NCI-H2107 treated with DMSO at 0.1 percent for 48 hours (cell line): ENCODE data around the gene MEGF6.

Experiments
- DNase-seq: peaks from one replicate; lab custom pipeline; 2025; ENCODE audit not compliant: unreplicated experiment; lab: John Stamatoyannopoulos, UW

MEGF6 gene

DNA sequence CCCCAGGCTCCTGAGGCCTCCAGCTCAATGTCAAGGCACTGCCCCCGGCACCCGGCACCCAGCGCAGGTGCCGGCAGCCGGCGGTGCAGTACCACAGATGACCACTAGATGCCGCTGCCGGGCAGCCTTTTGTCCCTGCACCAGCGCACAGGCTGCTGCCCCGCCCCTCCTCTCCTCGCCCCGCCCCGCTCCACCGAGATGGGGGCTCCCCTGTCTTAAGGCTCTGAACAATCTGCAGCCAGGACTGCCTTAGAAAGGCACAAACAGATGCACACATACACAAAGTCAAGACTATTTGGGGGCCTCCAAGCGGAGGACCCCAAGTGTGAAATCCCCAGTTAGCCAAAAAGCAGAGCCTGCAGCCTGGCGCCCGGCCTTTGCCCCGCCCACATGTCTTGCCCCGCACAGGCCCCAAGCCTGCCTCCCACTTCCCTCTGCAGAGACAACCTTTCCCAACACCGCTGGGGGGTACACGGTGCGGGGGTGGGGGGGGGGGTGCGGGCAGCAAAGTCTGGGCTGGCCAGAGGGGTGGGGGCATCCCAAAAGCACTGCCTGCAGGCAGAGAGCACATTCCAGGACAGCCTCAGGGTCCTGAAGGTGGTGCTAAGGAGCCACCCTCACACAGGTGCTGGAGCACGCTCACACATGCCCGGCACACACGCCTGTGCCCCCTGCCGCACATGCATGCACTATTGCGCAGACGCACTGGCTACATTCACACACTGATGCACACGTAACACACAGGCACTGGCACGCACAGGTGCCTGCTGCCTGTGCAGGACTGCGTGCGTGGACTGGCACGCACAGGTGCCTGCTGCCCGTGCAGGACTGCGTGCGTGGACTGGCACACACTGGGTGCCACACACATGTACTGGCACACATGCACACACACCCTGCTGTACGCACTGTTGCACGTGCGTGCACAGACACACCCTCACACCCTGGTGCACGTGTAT is 119.7 kb downstream of the MEGF6 start:
- DNase-seq = no peak

DNA sequence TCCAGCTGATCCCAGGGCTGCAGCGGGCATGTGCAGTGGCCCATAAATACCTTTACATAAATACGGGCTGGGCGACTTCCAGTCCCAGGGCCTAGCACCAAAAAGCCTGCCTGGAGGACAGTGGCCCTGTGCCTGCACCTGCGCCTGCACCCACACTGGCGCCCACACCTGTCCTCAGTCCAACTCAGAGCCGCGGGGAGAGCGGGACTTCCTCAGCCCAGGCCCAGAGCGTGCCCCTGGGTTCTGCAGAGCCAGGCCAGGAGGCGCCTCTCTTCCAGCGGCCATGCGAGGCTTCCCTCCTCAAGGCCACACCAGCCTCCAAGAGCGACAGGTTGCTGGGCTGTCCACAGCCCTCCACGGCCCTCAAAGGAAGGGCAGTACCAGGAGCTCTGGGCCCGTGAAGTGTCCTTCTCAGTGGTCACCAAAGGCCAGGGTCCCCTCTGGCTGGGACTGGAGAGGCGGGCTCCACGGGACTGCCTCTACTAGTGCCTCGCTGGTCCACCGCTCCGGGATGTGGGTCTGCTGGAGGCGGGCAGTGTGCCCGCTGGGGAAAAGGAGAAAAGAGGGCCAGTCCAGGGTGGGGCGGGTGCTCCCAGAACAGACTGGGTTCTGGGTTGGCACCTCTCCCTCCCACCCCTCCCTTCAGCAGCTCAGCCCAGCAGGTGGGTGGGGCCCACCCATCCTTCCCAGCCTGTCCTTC is 121.1 kb downstream of the MEGF6 start:
- DNase-seq = no peak

DNA sequence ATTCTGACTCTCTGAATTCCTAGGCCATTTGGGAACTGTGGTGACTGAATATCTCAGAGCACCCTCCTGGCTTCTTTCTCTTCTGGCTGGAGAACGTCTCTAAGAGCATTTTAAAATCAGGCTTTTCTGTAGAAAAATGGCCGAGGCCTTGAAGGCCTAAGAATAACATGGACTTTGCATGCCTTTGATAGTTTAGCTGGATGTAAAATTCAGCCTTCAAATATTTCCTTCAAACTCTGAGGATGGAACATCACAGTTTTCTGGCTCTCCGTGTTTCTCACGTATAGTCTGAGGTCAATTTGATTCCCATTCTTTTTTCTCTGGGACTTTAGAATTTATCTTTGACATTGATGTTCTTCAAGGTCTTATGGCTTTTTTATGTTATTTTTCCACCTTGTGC is 122.9 kb downstream of the MEGF6 start:
- DNase-seq = no peak

DNA sequence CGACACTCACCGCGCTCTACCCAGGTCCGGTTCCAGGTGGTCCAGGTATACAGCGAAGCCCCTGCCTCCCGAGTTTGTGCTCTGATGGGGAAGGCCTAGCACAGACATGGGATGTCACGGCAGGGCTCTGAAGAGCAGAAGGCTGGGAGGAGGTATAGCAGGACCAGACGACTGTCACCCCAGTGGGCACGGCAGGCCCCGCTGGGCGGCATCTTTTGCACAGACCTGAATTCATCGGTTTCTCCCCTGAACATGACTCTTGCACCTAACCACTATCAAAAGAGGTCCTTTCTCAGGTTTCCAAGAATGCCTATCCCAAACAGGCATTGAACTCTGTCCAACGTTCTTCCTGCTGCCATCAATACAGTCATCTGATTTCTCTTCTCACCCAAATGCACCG is 126.3 kb downstream of the MEGF6 start:
- DNase-seq = no peak

DNA sequence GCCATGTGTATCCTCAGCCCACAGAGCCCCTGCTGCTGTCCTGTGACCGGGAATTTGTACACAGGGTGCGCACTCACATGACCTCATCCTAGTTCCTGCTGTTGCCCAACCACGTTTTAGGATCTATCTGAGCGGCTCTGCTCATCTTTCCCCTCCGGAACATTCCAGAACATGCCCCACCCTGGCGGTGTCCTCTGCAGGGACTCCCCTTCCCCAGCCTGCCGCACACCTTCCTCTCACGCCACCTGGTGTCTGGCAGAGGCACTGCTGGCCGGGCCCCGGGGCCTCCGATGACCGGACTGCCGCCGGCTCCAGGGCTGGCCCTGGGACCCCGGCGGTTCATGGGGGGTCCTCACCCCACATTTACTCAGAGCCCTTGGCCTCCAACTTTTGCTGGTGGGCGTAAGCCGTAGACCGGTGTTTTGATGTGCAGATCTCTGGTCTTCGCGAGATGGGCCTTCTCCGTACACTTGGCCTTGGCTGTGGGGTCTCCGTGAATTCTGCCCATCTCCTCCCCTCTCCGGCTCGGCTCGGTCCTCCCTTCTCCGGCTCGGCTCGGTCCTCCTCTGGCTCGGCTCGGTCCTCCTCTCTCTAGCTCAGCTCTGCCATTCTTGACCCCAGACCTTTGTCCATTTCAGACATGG is 127.4 kb downstream of the MEGF6 start:
- no peak for DNase-seq

DNA sequence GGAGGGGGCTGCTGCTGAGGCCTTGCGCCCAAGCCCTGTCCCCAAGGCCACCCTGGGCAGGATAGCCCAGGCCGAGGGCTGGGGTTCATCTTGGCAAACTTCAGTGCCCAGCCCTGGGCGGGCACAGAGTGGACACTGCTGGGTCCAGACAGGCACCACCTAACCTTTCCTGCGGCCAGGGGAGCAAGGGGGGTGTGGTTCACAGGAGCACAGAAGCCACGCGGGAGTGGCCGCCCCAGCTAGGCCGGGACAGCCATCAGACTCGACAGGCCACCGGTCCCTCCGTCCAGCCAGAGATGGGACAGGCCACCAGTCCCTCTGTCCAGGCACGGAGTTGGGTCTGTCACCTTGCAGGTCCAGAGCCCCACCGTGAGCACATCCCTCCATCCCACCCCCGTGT is 127.9 kb downstream of the MEGF6 start:
- no peak for DNase-seq

DNA sequence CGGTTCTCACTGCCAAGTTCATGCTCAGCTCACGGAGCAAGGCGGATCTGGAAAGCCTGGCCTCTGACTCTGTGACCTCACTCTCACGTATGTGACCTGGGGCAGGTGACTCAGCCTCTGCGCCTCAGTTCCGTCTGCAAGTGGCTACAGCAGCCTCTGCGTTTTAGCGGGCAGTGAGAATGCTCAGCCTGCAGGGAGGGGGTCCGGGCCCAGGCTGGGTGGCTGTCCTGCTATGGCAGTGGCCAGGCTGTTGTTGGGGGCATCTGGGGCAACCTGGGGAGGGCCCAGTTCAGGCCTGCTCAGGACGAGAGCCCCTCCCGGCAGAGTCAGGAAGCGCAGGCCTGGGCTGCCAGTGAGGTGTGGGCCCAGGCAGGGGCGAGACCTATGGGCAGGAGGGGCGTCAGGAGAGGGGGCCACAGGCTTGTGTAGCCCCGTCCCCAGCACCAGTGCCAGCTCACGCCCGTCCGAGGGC is 128.9 kb downstream of the MEGF6 start:
- no peak for DNase-seq

DNA sequence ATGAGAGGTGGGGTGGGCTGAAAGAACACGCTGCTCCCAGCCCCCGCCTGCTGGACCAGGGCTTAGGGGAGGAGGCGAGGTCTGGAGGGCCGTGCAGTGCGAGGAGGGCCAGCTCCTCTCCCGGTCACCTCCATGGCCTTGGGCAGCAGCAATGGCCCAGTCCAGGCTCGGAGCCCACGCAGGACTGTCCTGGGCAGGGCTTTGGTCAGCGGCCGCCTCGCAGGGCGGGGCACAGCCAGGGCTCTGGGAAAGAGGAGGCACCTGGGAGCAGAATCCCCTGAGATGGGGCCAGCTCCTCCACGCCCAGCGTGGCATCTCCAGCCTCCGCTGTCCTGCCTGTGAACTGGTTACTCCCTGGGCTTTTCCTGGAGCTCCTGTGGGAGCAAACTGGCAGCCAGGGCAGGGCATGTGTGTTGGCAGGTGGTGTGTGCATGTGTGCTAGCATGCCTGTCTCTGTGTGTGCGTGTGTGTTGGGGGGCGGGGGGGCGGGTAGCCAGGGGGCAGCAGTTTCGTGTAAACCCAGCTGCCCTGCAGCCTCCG is 129.4 kb downstream of the MEGF6 start:
- no peak for DNase-seq

DNA sequence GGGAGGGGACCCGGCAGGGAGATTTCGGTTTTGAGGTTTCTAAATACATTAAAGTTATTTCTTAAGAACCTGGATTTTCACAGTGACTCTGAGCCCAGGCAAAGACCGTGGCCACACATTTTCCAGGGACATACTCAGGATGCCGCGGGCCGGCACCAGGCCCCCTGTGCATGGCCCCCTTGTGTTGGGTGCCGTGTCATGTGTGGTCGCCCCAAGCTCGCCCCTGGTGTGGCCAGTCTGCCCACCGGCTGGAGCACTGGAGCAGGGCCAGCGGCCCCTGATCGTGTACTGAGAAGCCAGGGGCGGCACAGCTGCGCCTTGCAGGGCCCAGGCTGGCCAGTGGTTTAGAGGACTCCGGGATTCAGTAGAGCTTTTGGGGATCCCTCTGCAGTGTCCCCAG is 130.3 kb downstream of the MEGF6 start:
- DNase-seq = no peak

DNA sequence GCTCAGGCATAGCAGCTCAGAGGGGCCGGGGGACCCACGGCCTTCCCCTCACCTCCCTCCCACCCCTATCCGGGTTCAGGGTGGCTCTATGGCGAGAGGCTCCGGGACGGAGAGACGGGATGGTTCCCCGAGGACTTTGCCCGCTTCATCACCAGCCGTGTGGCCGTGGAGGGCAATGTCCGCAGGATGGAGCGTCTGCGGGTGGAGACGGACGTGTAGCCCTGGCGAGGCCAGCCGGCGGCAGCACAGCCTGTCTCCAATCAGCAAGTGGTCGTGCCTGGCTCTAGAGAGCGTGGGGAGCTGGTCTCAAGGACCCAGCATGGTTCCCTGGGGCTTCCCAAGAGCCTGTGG is 131.0 kb downstream of the MEGF6 start:
- DNase-seq = no peak

DNA sequence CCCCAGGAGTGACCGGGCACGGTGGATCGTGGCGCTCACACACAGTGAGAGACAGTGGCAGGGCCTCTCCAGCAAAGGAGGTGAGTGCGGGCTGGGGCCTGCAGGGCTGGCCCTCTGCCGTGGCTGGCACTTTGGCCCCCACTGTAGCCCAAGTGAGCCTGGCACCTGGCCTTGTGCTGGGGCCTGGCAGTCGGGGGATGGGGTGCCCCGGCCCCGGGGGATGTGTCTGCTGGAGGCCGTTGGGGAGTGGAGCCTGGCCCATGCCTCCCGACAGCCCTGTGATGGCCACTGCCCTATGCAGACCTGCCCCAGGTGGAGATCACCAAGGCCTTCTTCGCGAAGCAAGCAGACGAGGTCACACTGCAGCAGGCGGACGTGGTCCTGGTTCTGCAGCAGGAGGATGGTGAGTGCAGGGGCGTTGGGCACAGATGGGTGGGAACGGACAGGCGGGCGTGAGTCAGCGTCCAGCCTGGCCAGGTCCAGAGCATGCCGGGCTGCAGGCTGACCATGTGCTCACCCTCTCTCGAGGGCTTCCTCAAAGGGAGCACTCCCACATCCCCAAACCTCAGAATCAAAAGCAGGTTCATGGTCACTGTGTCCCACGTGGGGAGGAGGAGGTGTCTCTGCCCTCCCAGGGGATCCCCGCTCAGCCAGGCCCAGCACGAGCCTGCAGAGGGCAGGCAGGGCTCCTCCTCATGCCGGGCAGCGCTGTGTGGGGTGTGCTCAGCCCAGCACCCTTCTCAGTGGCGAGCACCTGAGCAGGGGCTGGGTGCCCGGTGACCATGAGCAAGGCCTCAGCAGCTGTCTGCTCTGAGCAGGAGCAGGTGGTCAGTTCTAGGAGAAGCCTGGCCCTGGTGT is 131.6 kb downstream of the MEGF6 start:
- DNase-seq = no peak

DNA sequence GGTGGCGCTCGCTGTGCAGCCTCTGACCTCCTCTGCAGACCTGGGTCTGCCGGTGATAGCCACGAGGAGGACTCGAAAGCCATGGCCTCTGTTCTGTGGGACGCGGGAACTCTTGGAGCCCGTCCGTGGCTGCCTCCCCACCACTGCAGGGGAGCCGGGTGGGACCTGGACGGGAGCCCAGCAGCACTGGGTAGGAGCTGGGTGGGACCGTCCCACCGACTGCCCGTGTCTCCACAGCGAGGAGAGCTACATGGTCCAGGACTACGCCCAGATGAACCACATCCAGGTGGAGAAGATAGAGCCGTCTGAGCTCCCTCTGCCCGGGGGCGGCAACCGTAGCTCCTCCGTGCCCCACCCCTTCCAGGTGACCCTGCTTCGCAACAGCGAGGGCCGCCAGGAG is 133.1 kb downstream of the MEGF6 start:
- no peak for DNase-seq

DNA sequence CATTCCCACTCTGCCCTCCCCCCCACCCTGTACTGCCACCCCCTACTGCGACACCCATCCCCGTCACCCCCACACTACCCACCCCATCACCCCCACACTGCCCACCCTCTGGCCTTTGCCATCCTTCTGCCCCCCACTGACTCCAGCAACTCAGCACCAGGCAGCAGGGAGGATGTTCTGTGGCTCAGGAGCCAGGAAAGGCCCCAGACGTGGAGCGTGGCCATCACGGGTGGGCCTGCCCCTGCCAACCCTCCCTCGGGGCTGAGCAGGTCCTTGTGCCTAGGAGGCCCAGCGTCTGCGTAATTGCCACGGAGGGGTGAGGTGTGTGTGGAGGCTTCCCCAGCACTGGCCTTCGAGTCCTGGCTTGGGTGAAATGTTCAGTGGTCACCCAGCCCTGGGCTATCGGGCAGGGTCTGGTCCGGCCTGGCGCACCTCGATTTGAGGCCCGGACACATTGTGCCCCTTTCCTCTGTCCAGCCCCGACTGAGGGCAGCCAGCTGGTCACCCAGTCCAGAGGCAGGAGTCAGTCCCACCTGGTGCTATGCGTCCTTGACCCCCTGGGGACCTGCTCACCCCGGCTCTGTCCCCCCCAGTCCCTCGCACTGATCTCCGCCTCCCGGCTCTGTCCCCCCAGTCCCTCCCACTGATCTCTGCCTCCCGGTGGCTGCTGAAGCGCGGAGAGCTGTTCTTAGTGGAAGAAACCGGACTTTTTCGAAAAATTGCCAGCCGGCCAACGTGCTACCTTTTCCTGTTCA is 133.9 kb downstream of the MEGF6 start:
- no peak for DNase-seq

DNA sequence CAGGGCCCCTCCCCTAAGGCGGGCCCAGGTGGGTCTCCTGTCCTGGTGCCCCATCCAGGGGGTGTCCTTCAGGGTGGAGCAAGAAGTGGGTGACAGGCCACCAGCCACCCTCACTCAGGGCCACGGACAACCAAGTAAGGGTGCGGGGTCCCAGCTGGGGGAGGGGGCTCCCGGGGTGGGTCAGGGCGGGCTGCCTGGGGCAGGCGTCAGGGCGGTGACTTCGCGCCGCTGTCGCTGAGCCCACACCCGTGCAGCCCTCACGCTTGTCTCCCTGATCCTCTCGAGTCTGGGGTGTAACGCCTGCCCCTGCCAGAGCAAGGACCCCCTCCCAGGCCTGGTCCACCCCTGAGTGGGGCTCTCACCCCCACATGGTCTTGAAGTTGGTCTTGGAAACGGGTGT is 134.6 kb downstream of the MEGF6 start:
- DNase-seq = no peak

DNA sequence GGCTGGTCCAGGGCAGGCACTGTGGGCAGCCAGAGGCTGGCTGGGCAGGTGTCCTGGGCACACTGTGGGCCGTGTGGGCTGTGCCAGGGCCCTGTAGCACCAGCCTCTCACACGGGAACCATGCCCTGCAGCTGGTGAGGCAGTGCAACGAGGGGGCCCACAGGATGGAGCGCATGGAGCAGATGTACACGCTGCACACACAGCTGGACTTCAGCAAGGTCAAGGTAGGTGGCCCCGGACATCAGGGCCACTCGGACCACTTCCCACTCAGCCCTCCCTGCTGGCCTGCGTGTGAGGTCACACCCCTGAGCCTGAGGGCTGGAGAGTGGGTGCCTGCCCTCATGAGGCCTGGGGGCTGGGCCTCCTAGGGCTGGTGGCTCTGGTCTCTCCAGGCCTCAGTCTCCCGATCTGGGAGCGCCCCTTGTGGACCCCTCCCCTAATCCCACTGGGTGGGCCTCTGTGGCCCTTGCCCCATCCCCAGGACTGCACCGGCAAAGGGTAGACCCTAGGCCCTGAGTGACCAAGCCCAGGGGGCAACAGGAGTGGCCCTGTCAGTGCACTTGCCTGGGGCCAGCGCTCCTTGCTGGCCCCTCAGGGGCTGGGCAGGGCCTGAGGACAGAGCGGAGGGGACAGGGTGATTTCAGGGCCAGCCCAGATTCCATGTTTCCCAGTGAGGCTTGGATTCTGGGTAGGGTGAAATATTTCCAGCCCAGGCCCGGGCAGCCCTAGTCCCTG is 135.3 kb downstream of the MEGF6 start:
- DNase-seq = no peak

DNA sequence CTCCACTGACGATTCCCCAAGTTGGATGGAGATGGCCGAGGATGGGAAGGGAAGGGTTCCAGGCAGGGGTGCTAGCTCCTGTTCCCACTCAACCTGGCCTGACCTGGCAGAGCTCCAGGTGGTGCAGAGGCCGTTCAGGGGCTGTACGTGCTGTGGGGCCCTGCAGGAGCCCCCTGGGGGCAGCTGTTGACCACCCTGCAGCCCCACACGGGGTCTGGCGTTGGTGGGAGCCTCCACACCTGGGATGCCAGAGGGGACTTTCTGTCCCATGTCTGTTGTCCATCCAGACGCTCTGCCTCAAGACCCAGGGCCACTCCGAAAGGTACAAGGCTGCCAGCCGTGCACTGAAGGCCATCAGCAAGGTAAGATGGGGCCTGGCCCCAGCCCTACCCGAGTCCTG is 136.9 kb downstream of the MEGF6 start:
- no peak for DNase-seq

DNA sequence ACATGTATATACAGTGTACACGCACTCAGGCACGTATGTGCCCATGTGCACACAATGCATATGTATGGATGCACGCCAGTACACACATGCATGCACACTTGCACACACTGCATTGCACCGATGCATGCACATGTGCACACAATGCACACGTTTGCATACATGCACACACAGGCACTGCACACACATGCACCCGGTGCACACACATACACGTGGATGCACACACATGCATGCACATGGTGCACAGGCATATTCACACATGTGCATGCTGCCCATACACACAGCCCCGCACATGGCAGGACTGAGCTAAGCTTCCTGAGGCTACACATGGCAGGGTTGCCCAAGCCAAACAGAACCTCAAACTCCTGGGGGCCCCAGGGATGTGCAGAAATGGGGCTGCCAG is 137.3 kb downstream of the MEGF6 start:
- no peak for DNase-seq

DNA sequence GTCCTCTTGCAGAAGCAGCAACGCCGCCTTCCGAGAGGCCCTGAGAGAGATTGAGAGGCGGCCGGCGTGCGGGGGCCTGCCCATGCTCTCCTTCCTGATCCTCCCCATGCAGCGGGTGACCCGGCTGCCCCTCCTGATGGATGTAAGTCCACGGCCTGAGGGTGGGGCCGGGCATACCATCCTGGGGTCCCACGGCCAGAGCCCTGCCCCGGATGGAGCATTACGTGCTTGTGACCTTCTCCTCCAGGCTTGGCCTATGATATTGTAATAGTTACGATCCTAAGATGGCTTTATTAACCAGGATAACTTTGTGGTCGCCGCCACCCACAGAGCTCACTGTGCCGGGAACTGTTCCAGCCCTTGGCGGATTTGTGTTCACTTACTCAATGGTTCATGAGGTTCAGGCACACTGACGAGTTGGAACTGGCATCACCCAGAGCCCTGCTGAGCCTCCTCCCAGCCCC is 137.9 kb downstream of the MEGF6 start:
- no peak for DNase-seq

DNA sequence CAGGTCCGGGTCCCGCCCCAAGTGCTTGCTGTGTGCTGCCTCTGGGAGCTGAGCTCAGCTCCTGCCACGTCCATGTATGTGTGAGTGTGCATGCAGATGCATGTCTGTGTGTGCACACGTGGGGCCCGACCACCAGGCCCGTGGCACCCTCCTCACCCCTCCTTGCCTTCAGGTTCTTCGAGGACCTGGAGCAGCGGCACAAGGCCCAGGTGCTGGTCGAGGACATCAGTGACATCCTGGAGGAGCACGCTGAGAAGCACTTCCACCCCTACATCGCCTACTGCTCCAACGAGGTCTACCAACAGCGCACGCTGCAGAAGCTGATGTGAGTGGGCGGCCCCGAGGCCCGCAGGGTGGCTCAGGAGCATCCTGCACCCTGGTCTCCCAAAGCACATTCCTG is 138.4 kb downstream of the MEGF6 start:
- no peak for DNase-seq
